Body of pancreas (tissue), 4 donors: ENCODE data around the gene NAB1.

ENCODE experiments used
- CTCF ChIP-seq, 7 experiments: fragments of 450-650 bp in 4 of 7; fragments of 200-600 bp in 3 of 7; sonication (generic) in 3 of 7; IDR thresholded peaks; one replicate each; pipeline ENCODE4 v1.5.1; 2016 to 2019; ENCODE audit warnings: antibody characterized with exemption in 7 of 7
- POLR2A ChIP-seq, 3 donors: fragments of 450-650 bp; IDR thresholded peaks; one replicate each; pipeline ENCODE4 v1.6.1; 2016; ENCODE audit warnings: antibody characterized with exemption in 3 of 3, mild to moderate bottlenecking in 2 of 3

- TF ChIP-seq CTCF (IDR thresholded peaks at IDR 0.05): no peak
- no peak for TF ChIP-seq POLR2A (IDR thresholded peaks at IDR 0.05)
These were observed 15.4 kb downstream of the NAB1 start for GRCh38 chr2:190664240-190664639.
